ENCODE results near the gene PTPN5.
"Not testable (repeated sequence)": the region's sequence is repeated elsewhere in the genome, so short reads cannot be mapped to it uniquely, and the experiment has no call there.

Gene PTPN5

GRCh38 chr11:18706330-18707243 is 85.0 kb downstream of the PTPN5 start:
- peak; percentile 12 for DNase-seq

- DNase-seq, result no peak
Measured at GRCh38 chr11:18705651-18706281, 85.8 kb downstream of the PTPN5 start.

DNA sequence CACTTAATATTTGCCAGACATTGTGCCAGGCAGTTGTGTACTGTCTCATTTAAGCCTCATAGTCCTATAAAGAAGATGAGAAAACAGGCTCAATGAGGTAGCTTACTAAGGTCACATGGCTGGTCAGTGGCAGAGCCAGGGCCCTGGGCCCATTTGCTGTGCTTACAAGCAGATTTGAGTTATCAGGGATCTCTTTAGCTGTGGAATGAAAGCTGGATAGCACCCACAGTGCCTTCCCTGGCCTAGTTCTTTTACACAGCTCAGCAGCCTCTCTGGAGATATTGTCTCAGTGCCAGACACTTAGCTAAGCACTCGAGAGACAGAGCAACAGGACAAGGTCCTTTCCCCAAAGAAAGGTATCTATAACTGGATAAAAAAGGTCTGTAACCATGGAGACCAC is 86.9 kb downstream of the PTPN5 start:
- DNase-seq, result no peak

DNA sequence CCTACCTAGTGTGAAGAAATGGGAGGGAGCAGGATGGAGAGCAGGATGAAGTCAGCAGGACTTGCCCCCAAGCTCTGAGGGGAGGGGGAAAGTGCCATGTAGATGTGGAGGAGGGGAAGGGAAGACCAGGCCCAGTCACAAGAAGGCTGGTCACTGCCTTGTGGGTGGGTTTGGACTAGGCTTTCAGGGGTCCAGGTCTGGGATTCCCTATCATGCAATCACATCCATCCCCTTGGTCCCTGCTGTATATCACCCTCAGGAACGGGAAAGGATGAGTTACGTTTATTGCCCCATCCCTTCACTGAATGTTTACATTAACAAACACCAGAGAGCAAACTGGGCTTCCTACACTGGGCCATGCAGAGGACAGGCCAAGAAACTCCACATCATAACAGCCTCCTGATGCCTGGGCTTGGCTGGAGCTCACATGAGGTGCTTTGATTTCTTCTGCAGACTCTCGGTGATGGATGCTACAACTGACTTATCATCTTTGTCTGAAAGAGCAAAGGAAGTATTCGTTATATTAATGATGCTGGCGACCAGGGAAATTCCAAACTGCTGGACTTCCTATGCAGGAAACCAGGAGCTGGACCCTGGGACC is 87.5 kb downstream of the PTPN5 start:
- DNase-seq, result no peak

GRCh38 chr11:18703001-18703763 is 88.4 kb downstream of the PTPN5 start:
- DNase-seq, result no peak

DNA sequence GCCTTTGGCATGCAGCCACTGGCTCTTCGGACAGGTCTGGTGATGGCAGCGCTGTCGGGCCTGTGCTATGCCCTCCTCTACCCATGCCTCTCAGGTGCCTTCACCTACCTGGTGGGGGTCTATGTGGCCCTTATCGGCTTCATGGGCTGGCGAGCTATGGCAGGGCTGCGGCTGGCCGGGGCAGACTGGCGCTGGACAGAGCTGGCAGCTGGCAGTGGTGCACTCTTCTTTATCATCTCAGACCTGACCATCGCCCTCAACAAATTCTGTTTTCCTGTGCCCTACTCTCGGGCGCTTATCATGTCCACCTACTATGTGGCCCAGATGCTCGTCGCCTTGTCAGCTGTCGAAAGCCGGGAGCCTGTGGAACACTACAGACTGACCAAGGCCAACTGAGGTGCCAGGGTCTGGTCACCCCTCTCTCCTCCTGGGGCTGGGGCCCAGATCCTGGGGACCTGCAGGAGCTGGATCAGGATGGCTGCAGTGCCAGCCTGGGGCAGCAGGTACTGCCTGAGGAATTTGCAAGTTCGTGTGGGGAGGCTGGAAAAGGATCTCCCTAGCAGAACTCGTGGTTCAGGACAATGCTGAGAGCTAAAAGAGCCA is 89.9 kb downstream of the PTPN5 start:
- no peak for DNase-seq

DNA sequence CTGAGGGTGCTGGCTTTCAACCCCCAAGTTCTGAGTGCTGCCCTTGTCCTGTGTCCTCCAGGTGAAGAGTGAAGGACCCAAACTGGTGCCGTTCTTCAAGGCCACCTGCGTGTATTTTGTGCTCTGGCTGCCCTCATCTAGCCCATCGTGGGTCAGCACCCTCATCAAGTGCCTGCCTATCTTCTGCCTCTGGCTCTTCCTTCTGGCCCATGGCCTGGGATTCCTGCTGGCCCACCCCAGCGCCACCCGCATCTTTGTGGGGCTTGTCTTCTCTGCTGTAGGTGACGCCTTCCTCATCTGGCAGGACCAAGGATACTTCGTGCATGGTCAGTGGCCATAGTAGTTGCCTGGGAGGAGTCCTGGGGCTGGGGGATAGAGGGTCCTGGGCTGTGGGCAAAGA is 90.7 kb downstream of the PTPN5 start:
- DNase-seq, result no peak

DNA sequence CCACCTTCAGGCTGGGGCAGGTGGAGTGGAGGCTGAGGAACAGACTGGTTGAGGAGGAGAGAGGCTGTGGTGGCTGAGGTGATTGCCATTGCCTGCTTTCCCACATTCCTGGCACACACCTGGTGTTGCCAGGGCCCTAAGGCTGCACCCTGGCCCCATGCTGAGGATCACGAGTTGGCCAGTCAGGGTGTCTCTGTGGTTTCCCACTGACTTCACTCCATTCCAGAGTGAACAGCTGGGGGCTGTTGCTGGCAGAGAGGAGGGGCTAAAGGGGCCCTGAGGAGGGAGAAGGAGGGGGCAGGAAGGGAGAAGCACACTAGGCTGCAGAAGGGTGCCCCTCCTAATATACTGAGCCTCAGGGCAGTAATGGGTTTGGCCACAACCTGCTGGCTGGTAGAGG is 91.2 kb downstream of the PTPN5 start:
- DNase-seq, result no peak

GRCh38 chr11:18699848-18700261 is 91.7 kb downstream of the PTPN5 start:
- no peak for DNase-seq

GRCh38 chr11:18699269-18699596 is 92.4 kb downstream of the PTPN5 start:
- no peak for DNase-seq

- DNase-seq, result peak; percentile 91
Measured at GRCh38 chr11:18698341-18699268, 93.0 kb downstream of the PTPN5 start, which contains the start of gene TMEM86A. Gene TMEM86A, plus strand, starts transcription at chr11:18698779. Its CDS starts 108 bp downstream, at chr11:18698887.

DNA sequence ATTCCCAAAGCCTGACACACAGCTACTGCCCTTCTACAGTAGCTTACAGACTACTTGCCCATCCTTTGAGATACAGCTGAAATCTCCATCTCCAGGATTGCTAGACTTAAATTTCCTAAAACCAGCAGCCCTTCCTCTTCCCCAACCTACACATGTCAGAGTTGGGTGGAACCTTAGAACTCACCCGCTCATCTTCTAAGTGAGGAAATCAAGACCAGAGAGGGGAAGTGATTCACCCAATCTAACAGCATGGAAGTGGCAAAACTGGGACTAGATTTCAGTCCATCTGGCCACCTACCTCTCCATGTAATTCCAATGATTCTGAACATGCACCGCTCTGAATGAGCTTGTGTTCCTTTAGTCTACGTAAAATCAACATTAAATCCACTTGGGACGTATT is 94.0 kb downstream of the PTPN5 start:
- no peak for DNase-seq

DNA sequence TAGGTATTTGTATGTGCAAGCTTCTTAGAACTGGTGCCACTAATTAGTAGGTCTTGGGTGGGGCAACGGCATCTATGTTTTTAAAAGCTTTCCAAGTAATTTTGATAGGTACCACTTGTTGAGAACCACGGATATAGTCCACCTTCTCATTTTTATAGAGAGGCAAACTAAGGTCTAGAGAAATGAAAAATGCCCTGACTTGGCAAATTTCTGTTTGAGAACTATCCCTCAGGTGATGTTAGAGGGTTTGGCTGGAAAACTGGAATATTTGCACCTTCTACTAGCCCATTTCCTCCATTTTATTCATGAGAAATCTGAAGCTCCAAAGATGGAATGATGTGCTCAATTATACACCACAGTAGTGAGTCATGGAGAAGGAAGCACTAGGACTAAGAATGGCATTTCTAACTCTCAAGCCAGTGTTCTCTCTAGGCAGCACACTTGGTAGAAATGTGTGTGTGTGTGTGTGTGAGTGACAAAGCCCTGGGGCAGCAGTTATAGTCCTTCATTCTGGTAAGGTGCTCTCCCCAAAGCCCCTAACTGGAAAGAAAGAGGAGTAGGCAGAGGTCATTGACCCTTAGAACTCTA is 94.9 kb downstream of the PTPN5 start:
- no peak for DNase-seq

GRCh38 chr11:18692941-18693760 is 98.4 kb downstream of the PTPN5 start:
- DNase-seq, result no peak

GRCh38 chr11:18691467-18692140 is 100.0 kb downstream of the PTPN5 start:
- DNase-seq, result not testable (repeated sequence)

DNA sequence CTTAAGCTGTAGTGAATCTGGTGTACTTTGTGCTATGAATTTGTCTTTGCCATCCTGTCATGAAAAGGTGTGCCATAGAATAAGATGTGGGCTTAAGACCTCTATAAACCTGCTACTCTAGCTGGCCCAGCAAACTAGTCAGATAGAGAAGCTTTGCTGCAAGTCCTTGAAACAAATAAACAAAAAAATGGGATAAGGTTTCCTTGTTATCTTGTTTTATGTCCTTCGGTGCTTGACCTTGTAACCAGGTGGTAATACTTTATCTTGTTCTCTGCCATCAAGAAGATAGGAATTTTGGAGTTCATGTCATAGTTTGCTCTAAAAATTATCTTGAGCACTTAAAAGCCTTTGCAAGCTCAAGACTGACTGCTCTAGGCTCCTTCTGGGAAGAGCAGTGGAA is 107.3 kb downstream of the PTPN5 start:
- DNase-seq, result no peak

- DNase-seq, result no peak
Measured at GRCh38 chr11:18682466-18682865, 109.1 kb downstream of the PTPN5 start.

- DNase-seq, result not testable (repeated sequence)
Measured at GRCh38 chr11:18681949-18682348, 109.6 kb downstream of the PTPN5 start.
